Measurements from ENCODE around the gene UBE2E2. TPM values are rescaled to one million over a fixed set of nuclear protein-coding genes. Genes with fewer than 3 reads are reported as not detected.

UBE2E2 gene
- total RNA-seq, 2 donors from 2014 or later = 23.2 to 34.5 TPM

GRCh38 chr3:23404246-23404645, 201.1 kb downstream of the UBE2E2 start:
- no peak for DNase-seq
- H3K27me3 ChIP-seq (ENCODE audit: control insufficient read depth, insufficient read depth, low read length, poor library complexity, severe bottlenecking) = no peaks in the 10 kb centered on the region
- H3K27ac ChIP-seq (ENCODE audit: low read depth, low read length) = no peak overlapping the region
- no peak overlapping the region for H3K9ac ChIP-seq (ENCODE audit: extremely low read depth, low read length, poor library complexity, severe bottlenecking)
- H3K4me3 ChIP-seq (ENCODE audit: low read length) = no peak overlapping the region
- no peaks in the 10 kb centered on the region for H3K36me3 ChIP-seq (ENCODE audit: control insufficient read depth, insufficient read depth, low read length)
- H3K4me3 Mint-ChIP-seq = no peak overlapping the region
- H3K4me1 Mint-ChIP-seq = no peaks in the 10 kb centered on the region
- no peaks in the 10 kb centered on the region for H3K4me1 ChIP-seq (ENCODE audit: control insufficient read depth, insufficient read depth, low read length)
- no peaks in the 10 kb centered on the region for H3K9me3 Mint-ChIP-seq
- H3K27me3 Mint-ChIP-seq (ENCODE audit: insufficient read depth) = no peaks in the 10 kb centered on the region
- no peaks in the 10 kb centered on the region for H3K36me3 Mint-ChIP-seq (ENCODE audit: low read depth)
- H3K9me3 ChIP-seq (ENCODE audit: control insufficient read depth, low read length) = no peaks in the 10 kb centered on the region
- H3K27ac Mint-ChIP-seq = no peak overlapping the region
- TF ChIP-seq CTCF (conservative IDR thresholded peaks at IDR 0.05) = no peak

GRCh38 chr3:23405081-23405480, 202.0 kb downstream of the UBE2E2 start:
- Histone ChIP-seq H3K27ac (ENCODE audit: low read depth, low read length) (no peak overlapping the region), H3K27me3 (ENCODE audit: control insufficient read depth, insufficient read depth, low read length, poor library complexity, severe bottlenecking) (no peaks in the 10 kb centered on the region), H3K36me3 (ENCODE audit: control insufficient read depth, insufficient read depth, low read length) (no peaks in the 10 kb centered on the region), H3K9me3 (ENCODE audit: control insufficient read depth, low read length) (no peaks in the 10 kb centered on the region), H3K4me3 (ENCODE audit: low read length) (no peak overlapping the region), H3K4me1 (ENCODE audit: control insufficient read depth, insufficient read depth, low read length) (no peaks in the 10 kb centered on the region), H3K9ac (ENCODE audit: extremely low read depth, low read length, poor library complexity, severe bottlenecking) (no peak overlapping the region)
- TF ChIP-seq CTCF (conservative IDR thresholded peaks at IDR 0.05) = no peak
- DNase-seq = no peak
- Mint-ChIP-seq H3K27me3 (ENCODE audit: insufficient read depth) (no peaks in the 10 kb centered on the region), H3K4me3 (no peak overlapping the region), H3K9me3 (no peaks in the 10 kb centered on the region), H3K4me1 (no peaks in the 10 kb centered on the region), H3K36me3 (ENCODE audit: low read depth) (no peaks in the 10 kb centered on the region), H3K27ac (no peak overlapping the region)
- 93 to 100% methylated on average over 1 of the region's 1 CpG for WGBS, 2 experiments (ENCODE audit: insufficient coverage in 1 of 2, insufficient read length in 1 of 2)

GRCh38 chr3:23406601-23407000, 203.5 kb downstream of the UBE2E2 start:
- no peak overlapping the region for H3K4me3 ChIP-seq (ENCODE audit: low read length)
- H3K36me3 Mint-ChIP-seq (ENCODE audit: low read depth) = no peaks in the 10 kb centered on the region
- no peak for DNase-seq
- H3K9ac ChIP-seq (ENCODE audit: extremely low read depth, low read length, poor library complexity, severe bottlenecking) = no peak overlapping the region
- no peak overlapping the region for H3K27ac Mint-ChIP-seq
- no peaks in the 10 kb centered on the region for H3K9me3 Mint-ChIP-seq
- 57 to 72% methylated on average over 1 of the region's 1 CpG for WGBS, 2 experiments (ENCODE audit: insufficient coverage in 1 of 2, insufficient read length in 1 of 2)
- no peaks in the 10 kb centered on the region for H3K27me3 ChIP-seq (ENCODE audit: control insufficient read depth, insufficient read depth, low read length, poor library complexity, severe bottlenecking)
- no peaks in the 10 kb centered on the region for H3K27me3 Mint-ChIP-seq (ENCODE audit: insufficient read depth)
- no peaks in the 10 kb centered on the region for H3K4me1 Mint-ChIP-seq
- no peaks in the 10 kb centered on the region for H3K9me3 ChIP-seq (ENCODE audit: control insufficient read depth, low read length)
- no peaks in the 10 kb centered on the region for H3K36me3 ChIP-seq (ENCODE audit: control insufficient read depth, insufficient read depth, low read length)
- H3K27ac ChIP-seq (ENCODE audit: low read depth, low read length) = no peak overlapping the region
- no peaks in the 10 kb centered on the region for H3K4me1 ChIP-seq (ENCODE audit: control insufficient read depth, insufficient read depth, low read length)
- TF ChIP-seq CTCF (conservative IDR thresholded peaks at IDR 0.05) = no peak
- H3K4me3 Mint-ChIP-seq = no peak overlapping the region
